GM19240 (cell line): ENCODE results near the gene MATCAP1.

Experiments
- DNase-seq: peaks from one replicate; pipeline ENCODE4 v3.0.0; 2011; ENCODE audit warnings: low spot score; ENCODE audit not compliant: insufficient read length

Gene MATCAP1

GRCh38 chr16:67173808-67174705 is 9.7 kb downstream of the MATCAP1 start:
- DNase-seq: no peak

GRCh38 chr16:67173323-67173722 is 10.4 kb downstream of the MATCAP1 start:
- no peak for DNase-seq

GRCh38 chr16:67170949-67171649 is 12.7 kb downstream of the MATCAP1 start:
- no peak for DNase-seq

GRCh38 chr16:67170168-67170948 is 13.4 kb downstream of the MATCAP1 start, which contains the start of gene NOL3:
Gene NOL3 (plus strand): TSS chr16:67170538.
- no peak for DNase-seq

GRCh38 chr16:67169642-67170167 is 14.1 kb downstream of the MATCAP1 start:
- DNase-seq: no peak

GRCh38 chr16:67169011-67169451 is 14.7 kb downstream of the MATCAP1 start:
- no peak for DNase-seq

- DNase-seq: no peak
Measured at GRCh38 chr16:67167588-67167987, 16.2 kb downstream of the MATCAP1 start.

GRCh38 chr16:67166598-67167168 is 17.1 kb downstream of the MATCAP1 start:
- no peak for DNase-seq

GRCh38 chr16:67166110-67166547 is 17.6 kb downstream of the MATCAP1 start:
- DNase-seq: no peak

- no peak for DNase-seq
Measured at GRCh38 chr16:67165121-67166078, 18.4 kb downstream of the MATCAP1 start.

- DNase-seq: no peak
Measured at GRCh38 chr16:67164599-67165061, 19.1 kb downstream of the MATCAP1 start, which contains the start of gene HSF4. Gene HSF4 (plus strand): TSS chr16:67164745. CDS start chr16:67164812, 67 bp downstream.

- DNase-seq: no peak
Measured at GRCh38 chr16:67163999-67164558, 19.7 kb downstream of the MATCAP1 start.

GRCh38 chr16:67163164-67163998 is 20.4 kb downstream of the MATCAP1 start:
- DNase-seq: no peak

- no peak for DNase-seq
Measured at GRCh38 chr16:67162506-67163163, 21.1 kb downstream of the MATCAP1 start.

- DNase-seq: no peak
Measured at GRCh38 chr16:67161595-67162058, 22.1 kb downstream of the MATCAP1 start.

- DNase-seq: peak; percentile 76
Measured at GRCh38 chr16:67158637-67159600, 24.8 kb downstream of the MATCAP1 start.
